Pancreas (tissue), 10 donors: ENCODE results near the gene TNFSF13. TPM values are rescaled to one million over a fixed set of nuclear protein-coding genes. Genes with fewer than 3 reads are reported as not detected.

ENCODE experiments used
- ATAC-seq, 4 donors: fragments of 200-7000 bp; cut with Tn5 transposase; one replicate each; pipeline versions ENCODE4 v1.8.0 to v1.9.1; 2020; ENCODE audit warnings: mild to moderate bottlenecking in 4 of 4, moderate library complexity in 4 of 4
- DNase-seq, 6 donors: peaks; one replicate each; pipeline ENCODE4 v3.0.0-alpha.2; 2020
- FAIRE-seq: peaks from 2 replicates; lab custom pipeline; 2012; peaks lifted over from hg19 to GRCh38; lab: Jason Lieb, UNC
- H3K27ac ChIP-seq, 4 donors: fragments of 200-600 bp; sonication (generic); 1 replicate in 3 of 4; 2 replicates in 1 of 4; pipeline versions ENCODE4 v1.5.0 to v1.8.0; 2020
- H3K27me3 ChIP-seq, 4 donors: fragments of 200-600 bp; one replicate each; pipeline ENCODE4 v1.8.0; 2021
- H3K36me3 ChIP-seq, 3 donors: fragments of 200-600 bp; sonication (generic) in 1 of 3; one replicate each; pipeline versions ENCODE4 v1.5.0 to v1.8.0; 2020 to 2021
- H3K4me1 ChIP-seq, 3 donors: fragments of 200-600 bp; one replicate each; pipeline ENCODE4 v1.8.0; 2021
- H3K4me3 ChIP-seq, 4 donors: fragments of 200-600 bp; sonication (generic) in 2 of 4; one replicate each; pipeline versions ENCODE4 v1.5.0 to v1.8.0; 2020 to 2021
- H3K9me3 ChIP-seq, 4 donors: fragments of 200-600 bp; one replicate each; pipeline ENCODE4 v1.8.0; 2021
- WGBS, 2 donors: extraction: QIAGEN DNeasy Blood & Tissue Kit; methylation state at CpG; one replicate each; pipeline ENCODE4 v1.1.7; 2013; 5-methylcytosine and 5-hydroxymethylcytosine counted together
- intact Hi-C, 3 donors: fragments of 100-400 bp; cut with DNase I; formaldehyde crosslinking; loops; one replicate each; pipeline versions ENCODE4 v1.11.1 to v1.14.2; 2022
- polyA plus RNA-seq, 2 donors: library from polyadenylated mRNA; stranded (reverse); fragments of 200-250 nt; gene quantifications; one replicate each; pipeline ENCODE4 v1.2.3, GENCODE V29; 2013
- total RNA-seq, 6 donors: library from RNA; stranded (reverse); fragmentation: NEBNext Ultra II Directional in 4 of 6; extraction: Animal tissue kit (Norgen Biotek cat#: 25700) in 4 of 6; gene quantifications; one replicate each; pipeline versions ENCODE4 v1.2.1 to v1.2.4, GENCODE V29; 2021 to 2023
- TF ChIP-seq, protein P1 (sequence below), 4 donors: fragments of 200-600 bp; sonication (generic) in 3 of 4; IDR thresholded peaks; one replicate each; pipeline versions ENCODE4 v1.5.0 to v1.8.0; 2021; ENCODE audit warnings: antibody characterized with exemption in 4 of 4
- donor health status: healthy with polysubstance abuse.
- donor health status: DM: no; HTN: no; CAD: no; lungs with moderate emphysema.
- donor health status: DM: no; HTN: no; CAD: no.
- donor health status: control.
- donor health status: control.
- donor health status: Bipolar disorder and iron deficiency.
- donor health status: DM: yes; HTN: yes; CAD: no.
- donor health status: DM: no; HTN: no; CAD: no.
- donor health status: DM: no; HTN: no; CAD: no.
- donor health status: DM: yes; HTN: yes; CAD: no.

The TNFSF13 gene
- total and polyA plus RNA-seq, 8 donors = 10.5 to 31.2 (median 15.9) TPM

DNA sequence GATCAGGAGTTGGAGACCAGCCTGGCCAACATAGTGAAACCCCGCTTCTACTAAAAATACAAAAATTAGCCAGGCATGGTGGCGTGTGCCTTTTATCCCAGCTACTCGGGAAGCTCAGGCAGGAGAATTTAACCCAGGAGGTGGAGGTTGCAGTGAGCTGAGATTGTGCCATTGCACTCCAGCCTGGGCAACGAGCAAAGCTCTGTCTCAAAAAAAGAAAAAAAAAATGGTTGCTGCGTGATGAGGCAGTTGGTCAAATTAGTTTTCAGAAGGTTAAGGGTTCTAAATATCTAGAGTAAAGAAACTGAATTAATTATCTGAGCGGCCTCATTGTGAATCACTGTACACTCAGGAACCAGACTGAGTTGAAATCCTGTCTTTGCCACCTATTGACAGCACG lies 17.4 kb downstream of the TNFSF13 start:
- intact Hi-C loops = no loop called here
- no peaks in the 10 kb centered on the region for H3K9me3 ChIP-seq
- H3K27me3 ChIP-seq = no peaks in the 10 kb centered on the region
- H3K27ac ChIP-seq = no peak overlapping the region
- no peak for DNase-seq
- ATAC-seq = no peak
- 74 to 75% methylated on average over 7 of the region's 7 CpGs for WGBS, 2 donors
- TF ChIP-seq, protein P1, sequence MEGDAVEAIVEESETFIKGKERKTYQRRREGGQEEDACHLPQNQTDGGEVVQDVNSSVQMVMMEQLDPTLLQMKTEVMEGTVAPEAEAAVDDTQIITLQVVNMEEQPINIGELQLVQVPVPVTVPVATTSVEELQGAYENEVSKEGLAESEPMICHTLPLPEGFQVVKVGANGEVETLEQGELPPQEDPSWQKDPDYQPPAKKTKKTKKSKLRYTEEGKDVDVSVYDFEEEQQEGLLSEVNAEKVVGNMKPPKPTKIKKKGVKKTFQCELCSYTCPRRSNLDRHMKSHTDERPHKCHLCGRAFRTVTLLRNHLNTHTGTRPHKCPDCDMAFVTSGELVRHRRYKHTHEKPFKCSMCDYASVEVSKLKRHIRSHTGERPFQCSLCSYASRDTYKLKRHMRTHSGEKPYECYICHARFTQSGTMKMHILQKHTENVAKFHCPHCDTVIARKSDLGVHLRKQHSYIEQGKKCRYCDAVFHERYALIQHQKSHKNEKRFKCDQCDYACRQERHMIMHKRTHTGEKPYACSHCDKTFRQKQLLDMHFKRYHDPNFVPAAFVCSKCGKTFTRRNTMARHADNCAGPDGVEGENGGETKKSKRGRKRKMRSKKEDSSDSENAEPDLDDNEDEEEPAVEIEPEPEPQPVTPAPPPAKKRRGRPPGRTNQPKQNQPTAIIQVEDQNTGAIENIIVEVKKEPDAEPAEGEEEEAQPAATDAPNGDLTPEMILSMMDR (IDR thresholded peaks at IDR 0.05) = no peak
- no peak for FAIRE-seq
- H3K4me3 ChIP-seq = peak overlapping the region in 1 of 4 donors; percentile 88
- H3K4me1 ChIP-seq = peaks cover 7 to 36% (median 10%) of the 10 kb centered on the region in 3 donors
- H3K36me3 ChIP-seq = peaks cover 23 to 43% (median 41%) of the 10 kb centered on the region in 3 donors

DNA sequence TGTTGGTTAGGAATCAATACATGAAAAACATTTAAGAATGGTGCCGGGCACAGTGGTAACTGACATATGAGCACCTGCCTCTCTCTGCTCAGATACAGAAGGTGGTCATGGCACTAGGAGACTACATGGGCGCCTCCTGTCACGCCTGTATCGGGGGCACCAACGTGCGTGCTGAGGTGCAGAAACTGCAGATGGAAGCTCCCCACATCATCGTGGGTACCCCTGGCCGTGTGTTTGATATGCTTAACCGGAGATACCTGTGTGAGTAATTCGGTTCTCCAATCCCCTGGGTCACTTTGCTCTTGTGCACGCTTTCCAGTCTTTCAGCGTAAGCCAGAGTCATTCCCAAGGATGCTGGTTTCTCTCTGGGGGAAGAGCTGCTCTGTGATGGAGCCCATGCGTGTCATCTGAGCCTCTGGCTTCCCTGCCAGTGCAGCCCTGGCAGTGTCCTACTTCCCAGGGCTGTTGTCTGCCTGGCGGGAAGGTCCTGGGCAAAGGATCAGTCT lies 17.9 kb downstream of the TNFSF13 start:
- WGBS, 2 donors = 77 to 80% methylated on average over 14 of the region's 14 CpGs
- DNase-seq = peak in 1 of 6 donors; percentile 18
- H3K4me1 ChIP-seq = peaks cover 7 to 36% (median 10%) of the 10 kb centered on the region in 3 donors
- H3K27ac ChIP-seq = no peak overlapping the region
- no peaks in the 10 kb centered on the region for H3K27me3 ChIP-seq
- TF ChIP-seq, protein P1 (IDR thresholded peaks at IDR 0.05) = no peak
- ATAC-seq = no peak
- FAIRE-seq = no peak
- intact Hi-C loops = no loop called here
- H3K9me3 ChIP-seq = no peaks in the 10 kb centered on the region
- H3K4me3 ChIP-seq = no peak overlapping the region
- H3K36me3 ChIP-seq = peaks cover 23 to 41% (median 41%) of the 10 kb centered on the region in 3 donors

DNA sequence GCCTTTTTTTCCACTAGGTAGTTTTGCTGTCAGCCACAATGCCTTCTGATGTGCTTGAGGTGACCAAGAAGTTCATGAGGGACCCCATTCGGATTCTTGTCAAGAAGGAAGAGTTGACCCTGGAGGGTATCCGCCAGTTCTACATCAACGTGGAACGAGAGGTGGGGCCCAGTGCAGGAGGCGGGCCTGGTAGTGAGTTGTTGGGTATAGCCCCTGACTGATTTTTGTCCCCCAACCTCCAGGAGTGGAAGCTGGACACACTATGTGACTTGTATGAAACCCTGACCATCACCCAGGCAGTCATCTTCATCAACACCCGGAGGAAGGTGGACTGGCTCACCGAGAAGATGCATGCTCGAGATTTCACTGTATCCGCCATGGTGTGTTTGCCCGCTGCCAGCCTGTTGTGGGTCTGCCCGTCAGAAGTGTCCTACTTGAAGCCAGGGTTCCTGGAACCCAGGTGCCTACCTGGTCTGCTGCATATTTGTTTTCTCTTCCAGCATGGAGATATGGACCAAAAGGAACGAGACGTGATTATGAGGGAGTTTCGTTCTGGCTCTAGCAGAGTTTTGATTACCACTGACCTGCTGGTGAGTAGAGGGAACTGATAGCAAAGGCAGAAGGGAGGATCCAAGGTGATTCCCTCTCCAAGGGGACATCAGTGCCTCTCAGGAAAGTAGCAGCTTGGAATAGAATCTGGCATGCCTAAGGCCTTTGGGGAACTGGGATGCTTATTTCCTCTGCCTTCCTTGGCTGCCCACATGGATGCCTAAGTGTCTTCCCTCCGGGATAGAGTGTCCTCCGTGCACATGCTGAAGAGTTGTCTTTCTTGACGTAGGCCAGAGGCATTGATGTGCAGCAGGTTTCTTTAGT lies 19.0 kb downstream of the TNFSF13 start:
- TF ChIP-seq, protein P1 (IDR thresholded peaks at IDR 0.05) = no peak
- FAIRE-seq = no peak
- Histone ChIP-seq H3K27ac (no peak overlapping the region), H3K9me3 (no peaks in the 10 kb centered on the region), H3K27me3 (no peaks in the 10 kb centered on the region), H3K4me3 (no peak overlapping the region), H3K4me1 (peaks cover 9 to 41% (median 12%) of the 10 kb centered on the region in 3 donors), H3K36me3 (peaks cover 23 to 41% (median 41%) of the 10 kb centered on the region in 3 donors)
- WGBS, 2 donors = 80 to 81% methylated on average over 17 of the region's 17 CpGs
- peak in 1 of 6 donors; percentile 22 for DNase-seq
- no peak for ATAC-seq
- intact Hi-C loops = no loop called here

DNA sequence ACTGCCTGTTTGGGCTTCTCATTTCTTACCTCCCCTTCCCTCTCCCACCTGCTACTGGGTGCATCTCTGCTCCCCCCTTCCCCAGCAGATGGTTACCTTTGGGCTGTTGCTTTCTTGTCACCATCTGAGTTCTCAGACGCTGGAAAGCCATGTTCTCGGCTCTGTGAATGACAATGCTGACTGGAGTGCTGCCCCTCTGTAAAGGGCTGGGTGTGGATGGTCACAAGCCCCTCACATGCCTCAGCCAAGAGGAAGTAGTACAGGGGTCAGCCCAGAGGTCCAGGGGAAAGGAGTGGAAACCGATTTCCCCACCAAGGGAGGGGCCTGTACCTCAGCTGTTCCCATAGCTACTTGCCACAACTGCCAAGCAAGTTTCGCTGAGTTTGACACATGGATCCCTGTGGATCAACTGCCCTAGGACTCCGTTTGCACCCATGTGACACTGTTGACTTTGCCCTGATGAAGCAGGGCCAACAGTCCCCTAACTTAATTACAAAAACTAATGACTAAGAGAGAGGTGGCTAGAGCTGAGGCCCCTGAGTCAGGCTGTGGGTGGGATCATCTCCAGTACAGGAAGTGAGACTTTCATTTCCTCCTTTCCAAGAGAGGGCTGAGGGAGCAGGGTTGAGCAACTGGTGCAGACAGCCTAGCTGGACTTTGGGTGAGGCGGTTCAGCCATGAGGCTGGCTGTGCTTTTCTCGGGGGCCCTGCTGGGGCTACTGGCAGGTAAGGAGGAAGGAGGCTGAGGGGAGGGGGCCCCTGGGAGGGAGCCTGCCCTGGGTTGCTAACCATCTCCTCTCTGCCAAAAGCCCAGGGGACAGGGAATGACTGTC lies 20.7 kb downstream of the TNFSF13 start, which contains the start of gene CD68:
TSS of gene CD68 (plus strand) at position 638 of the 833 bp plus-strand sequence. CDS start at position 678, 40 bp downstream.
- Histone ChIP-seq H3K9me3 (no peaks in the 10 kb centered on the region), H3K4me1 (peaks cover 18 to 47% (median 20%) of the 10 kb centered on the region in 3 donors), H3K36me3 (peaks cover 23 to 41% (median 39%) of the 10 kb centered on the region in 3 donors), H3K27ac (peak within 1 kb of the TSS; percentile 7 to 83 (median 62)), H3K27me3 (no peaks in the 10 kb centered on the region), H3K4me3 (peak within 1 kb of the TSS in 1 of 4 donors; percentile 15)
- intact Hi-C loops = no loop called here
- DNase-seq (peak in 1 of 6 donors; percentile 73), ATAC-seq (peak; percentile 21 to 59 (median 36)), FAIRE-seq (no peak)
- TF ChIP-seq, protein P1 (IDR thresholded peaks at IDR 0.05) = no peak
- WGBS, 2 donors = 20 to 27% methylated on average over 7 of the region's 7 CpGs
